GM18861 (cell line): Measurements from ENCODE around the gene MRTFB.

Experiments
- ATAC-seq: cut with Tn5 transposase; IDR thresholded peaks from one replicate; pipeline ENCODE4 v1.9.1; 2021; ENCODE audit not compliant: unreplicated experiment

The MRTFB gene

DNA sequence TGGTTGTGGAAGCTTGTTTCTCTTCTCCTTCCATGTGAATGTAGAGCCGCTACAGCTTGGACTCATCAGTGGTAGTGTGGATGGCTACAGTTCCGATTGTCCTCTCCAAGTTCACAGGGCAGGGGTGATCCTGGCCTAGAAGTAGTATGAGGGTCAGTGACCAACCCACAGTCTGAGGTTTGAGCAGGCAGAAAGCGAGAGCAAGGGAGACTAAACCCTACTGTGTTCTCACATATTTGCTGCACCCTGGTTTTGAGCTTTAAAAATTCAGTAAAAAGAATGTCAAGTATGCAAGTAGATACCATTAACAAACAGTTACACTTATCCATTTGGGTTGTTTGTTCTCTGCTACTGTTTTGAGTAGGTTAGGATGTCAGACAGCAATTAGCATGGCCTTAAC is 148.9 kb downstream of the MRTFB start:
- ATAC-seq, result no peak

DNA sequence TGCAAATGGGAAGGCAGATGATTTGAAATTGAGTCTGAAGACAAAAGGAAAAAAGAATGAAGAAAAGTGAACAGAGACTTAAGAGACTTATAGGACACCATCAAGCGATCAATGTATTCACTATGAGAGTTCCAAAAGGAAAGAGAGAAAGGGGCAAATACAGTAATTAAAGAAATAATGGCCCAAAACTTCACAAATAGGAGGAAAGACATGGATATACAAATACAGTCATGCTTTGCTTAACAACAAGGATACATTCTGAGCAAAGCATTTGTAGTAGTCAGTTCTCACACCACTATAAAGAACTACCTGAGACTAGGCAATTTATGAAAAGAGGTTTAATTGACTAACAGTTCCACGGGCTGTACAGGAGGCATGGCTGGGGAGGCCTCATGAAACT is 152.5 kb downstream of the MRTFB start:
- no peak for ATAC-seq

GRCh38 chr16:14225457-14225856 is 154.3 kb downstream of the MRTFB start:
- ATAC-seq, result no peak

- no peak for ATAC-seq
Observed at GRCh38 chr16:14232106-14232864, 161.2 kb downstream of the MRTFB start.

GRCh38 chr16:14236401-14236800 is 165.3 kb downstream of the MRTFB start:
- ATAC-seq, result no peak

DNA sequence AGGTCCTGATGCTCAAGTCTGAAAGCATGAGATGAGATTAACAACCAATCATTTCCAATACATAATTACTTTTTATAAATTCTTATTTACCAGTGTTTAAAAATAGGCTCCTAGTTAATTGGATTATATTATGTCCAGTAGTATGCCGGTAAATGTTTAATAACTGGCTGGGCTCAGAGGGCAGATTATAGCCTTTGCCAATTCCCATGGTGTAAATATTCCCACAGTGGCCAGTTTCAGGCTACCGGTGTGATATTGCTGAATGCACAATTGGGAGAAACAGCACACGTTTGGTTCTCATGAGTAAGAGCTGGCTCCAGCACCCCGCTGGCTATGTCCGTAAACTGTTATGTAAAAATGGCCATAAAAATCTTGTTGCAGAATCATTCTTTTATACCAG is 167.6 kb downstream of the MRTFB start:
- no peak for ATAC-seq

DNA sequence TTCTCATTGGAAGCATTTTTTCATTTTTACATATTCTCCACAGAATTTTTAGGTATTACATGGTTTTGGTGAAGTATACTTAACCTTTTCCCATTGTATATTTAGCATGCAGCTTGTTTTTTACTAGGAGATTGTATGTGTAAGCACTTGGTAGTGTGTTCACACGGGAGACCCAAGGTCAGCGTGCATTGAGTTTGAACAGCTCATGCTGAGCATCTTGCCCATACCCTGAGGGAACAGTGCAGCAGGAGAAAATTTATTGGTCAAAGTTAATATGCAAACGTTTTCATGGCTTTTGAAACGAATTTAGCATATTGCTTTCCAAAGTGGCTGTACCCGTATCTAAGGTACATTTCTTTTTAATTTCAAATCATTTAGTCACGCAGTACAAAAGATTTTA is 168.7 kb downstream of the MRTFB start:
- no peak for ATAC-seq

- no peak for ATAC-seq
Observed at GRCh38 chr16:14240219-14240843, 169.2 kb downstream of the MRTFB start.

GRCh38 chr16:14240964-14241363 is 169.8 kb downstream of the MRTFB start:
- no peak for ATAC-seq

DNA sequence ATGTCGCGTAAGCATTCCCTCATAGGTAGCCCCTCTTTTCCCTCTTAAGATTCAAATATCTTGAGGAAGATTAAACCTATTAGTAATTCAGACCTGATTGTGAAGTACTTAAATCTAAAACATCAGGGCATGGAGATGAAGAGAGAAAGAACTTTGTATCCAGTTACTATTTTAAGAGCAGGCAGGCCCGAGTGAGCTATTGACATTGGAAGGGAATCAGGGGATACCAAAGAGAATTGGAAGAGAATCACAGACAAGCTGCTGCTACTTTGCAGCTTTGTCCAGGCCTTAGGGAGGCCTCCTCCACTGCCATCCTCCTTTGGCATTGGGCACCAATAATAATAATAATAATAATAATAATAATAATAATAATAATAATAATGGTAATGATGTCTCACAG is 170.5 kb downstream of the MRTFB start:
- ATAC-seq, result no peak

DNA sequence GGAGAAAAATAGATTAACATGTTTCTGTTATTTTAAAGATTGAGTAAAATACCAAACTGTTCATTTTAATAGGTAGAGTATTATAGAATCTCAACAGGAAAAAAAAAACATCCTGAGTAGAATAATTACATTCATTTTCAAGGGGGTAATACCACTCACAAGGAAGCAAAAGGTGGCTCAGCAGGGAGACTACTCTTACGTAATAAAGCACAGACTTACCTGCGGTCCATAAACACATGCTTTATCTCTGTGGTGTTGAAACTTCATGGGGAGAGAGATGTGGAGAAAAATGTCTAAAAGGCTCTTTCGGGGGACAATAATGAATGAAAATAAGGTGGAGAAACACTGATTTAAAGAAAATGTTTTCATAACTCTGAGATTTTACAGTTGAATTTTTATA is 171.7 kb downstream of the MRTFB start:
- ATAC-seq, result no peak

- ATAC-seq, result no peak
Observed at GRCh38 chr16:14244196-14245010, 173.3 kb downstream of the MRTFB start.

DNA sequence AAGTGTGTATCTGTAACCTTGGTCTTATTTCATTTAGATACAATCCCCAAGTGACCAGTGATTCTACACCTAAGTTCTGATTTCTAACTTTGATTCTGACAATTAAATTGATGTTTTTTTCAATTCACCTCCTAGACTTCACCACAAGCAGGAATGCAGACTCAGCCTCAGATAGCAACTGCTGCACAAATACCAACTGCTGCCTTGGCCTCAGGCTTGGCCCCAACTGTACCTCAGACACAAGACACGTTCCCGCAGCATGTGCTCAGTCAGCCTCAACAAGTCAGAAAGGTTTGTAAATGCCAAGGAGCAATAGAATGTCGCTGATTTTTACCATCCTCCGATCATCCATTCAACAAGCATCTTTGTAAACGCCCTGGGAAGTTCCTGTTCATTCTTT is 177.7 kb downstream of the MRTFB start:
- no peak for ATAC-seq

- ATAC-seq, result no peak
Observed at GRCh38 chr16:14249291-14250032, 178.3 kb downstream of the MRTFB start.

DNA sequence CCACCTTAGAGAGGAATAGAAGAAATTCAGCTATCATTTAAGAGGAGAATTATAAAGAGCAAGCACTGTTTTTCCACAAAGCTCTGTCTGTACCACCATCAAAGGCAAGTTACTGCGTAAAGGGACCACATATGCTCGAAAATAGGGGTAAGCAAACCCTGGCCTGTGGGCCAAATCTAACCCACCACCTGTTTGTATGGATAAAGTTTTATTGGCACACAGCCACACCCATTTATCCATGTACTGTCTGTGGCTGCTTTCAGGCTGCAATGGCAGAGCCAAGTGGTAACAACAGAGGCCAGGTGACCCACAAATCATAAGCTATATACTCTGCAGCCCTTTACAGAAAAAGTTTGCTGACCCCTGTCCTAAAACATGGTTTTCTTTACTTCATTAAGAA is 180.3 kb downstream of the MRTFB start:
- no peak for ATAC-seq

DNA sequence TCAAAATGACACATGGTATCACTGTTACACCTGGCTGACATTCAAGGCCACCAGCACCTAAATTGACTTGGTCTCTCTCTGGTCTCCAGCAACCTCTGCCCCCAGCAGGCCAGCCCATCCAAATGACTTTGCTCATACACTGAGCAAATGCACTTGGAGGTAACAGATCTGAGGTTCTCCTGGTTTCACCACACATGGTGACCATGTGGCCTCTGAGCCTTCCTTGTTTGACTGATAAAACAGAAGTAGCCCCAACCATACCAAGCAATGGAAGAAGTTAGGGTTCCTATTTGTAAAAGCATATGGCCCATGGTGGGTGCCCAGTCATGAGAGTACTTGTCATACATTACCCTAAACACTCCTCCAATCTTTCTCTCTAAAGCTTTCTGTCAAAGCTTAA is 181.7 kb downstream of the MRTFB start:
- no peak for ATAC-seq

DNA sequence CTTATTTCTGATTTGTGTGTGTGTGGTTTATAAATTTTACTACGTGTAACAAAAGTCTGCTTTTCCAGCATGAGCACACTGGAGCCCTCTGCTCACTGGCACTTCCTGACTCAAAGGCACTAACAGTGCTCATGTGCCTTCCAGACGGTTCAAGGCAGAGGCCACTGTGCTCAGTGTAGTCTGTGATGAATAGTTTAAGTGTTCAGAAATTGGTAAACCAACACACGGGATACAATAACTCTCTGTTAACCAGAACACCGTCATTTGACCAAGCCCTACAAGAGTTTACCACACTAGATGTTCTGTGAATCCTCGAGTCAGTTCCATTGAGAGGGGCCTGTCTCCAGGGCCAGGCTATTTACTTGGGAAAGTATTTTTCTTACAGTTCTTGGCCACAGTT is 191.9 kb downstream of the MRTFB start:
- no peak for ATAC-seq

GRCh38 chr16:14263769-14264168 is 192.7 kb downstream of the MRTFB start:
- ATAC-seq, result no peak

DNA sequence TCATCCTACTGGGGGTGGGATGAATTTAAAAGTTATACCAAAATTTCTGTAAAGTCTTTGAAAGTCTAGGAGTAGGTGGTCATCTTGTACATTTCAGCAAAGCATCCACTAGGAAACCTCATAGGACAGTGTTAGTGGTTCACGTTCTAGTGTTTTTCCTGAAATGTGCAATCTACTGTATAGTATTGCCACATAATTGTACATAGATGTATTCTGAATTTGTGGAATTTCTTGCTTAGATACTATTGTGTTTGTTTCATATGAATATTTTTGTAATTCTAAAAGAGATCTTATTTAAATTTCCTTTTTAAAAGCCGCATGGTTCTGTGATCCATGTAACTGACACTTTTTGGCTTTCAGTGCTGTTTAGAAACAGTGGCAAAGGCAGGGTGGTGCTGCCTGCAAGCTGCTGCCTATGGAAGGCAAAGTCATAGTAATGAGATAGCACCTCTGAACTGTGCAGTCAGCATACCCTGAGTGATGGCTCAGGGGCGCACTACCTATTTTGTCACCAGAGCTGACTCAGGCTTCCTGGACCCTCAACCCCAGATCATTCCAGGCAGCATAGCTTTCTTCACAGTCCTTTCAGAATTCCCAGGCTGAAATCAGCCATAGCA is 193.3 kb downstream of the MRTFB start:
- ATAC-seq, result no peak

- no peak for ATAC-seq
Observed at GRCh38 chr16:14268073-14268472, 197.0 kb downstream of the MRTFB start.

GRCh38 chr16:14275934-14276333 is 204.8 kb downstream of the MRTFB start:
- ATAC-seq, result no peak
